ENCODE data around the gene CYP19A1. TPM values are rescaled to one million over a fixed set of nuclear protein-coding genes. Genes with fewer than 3 reads are reported as not detected.

Gene CYP19A1
- total RNA-seq, 2 experiments from 2014 or later = not detected

DNA sequence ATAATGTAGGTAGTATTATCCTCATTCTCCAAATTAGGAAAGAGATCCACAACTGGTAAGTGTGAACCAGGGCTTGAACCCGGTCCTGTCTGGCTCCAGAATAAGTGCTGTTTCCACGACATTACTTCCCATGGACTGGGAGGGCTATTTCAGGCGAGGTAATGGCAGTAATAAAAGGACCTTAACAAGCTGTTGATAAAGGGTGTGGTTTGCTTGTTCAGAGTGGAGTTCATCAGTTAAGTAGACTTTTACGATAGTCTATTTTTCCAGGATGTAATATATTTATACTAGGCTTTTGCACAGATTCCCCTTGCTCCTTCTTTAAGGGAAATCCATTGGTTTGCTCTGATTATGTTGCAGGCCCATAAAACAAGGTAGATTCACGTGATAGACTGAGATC, 155.3 kb downstream of the CYP19A1 start:
- ChIA-PET POLR2A (no interaction called here), CTCF (interaction anchor here (1.1 to 2.0 kb wide), 3 partner anchors 9 to 20 kb away, joined by 4 to 9 read pairs (median 4); no protein-coding TSS in a partner anchor)
- H3K36me3 Mint-ChIP-seq (ENCODE audit: low read depth) = no peaks in the 10 kb centered on the region
- no peaks in the 10 kb centered on the region for H3K9me3 Mint-ChIP-seq
- no peak for DNase-seq
- H3K27me3 Mint-ChIP-seq = peaks cover 6% of the 10 kb centered on the region
- H3K4me3 Mint-ChIP-seq = no peak overlapping the region
- no peak overlapping the region for H3K27ac Mint-ChIP-seq
- H3K4me1 Mint-ChIP-seq = no peaks in the 10 kb centered on the region

- H3K27ac Mint-ChIP-seq = no peak overlapping the region
- H3K4me3 Mint-ChIP-seq = no peak overlapping the region
- no peaks in the 10 kb centered on the region for H3K36me3 Mint-ChIP-seq (ENCODE audit: low read depth)
- ChIA-PET POLR2A (no interaction called here), CTCF (interaction anchor here (1.2 kb wide), 1 partner anchor 11 kb away, joined by 4 read pairs; no protein-coding TSS in a partner anchor)
- H3K27me3 Mint-ChIP-seq = peaks cover 6% of the 10 kb centered on the region
- H3K4me1 Mint-ChIP-seq = no peaks in the 10 kb centered on the region
- DNase-seq = no peak
- H3K9me3 Mint-ChIP-seq = no peaks in the 10 kb centered on the region
Observed at GRCh38 chr15:51181905-51182304, 156.5 kb downstream of the CYP19A1 start.

DNA sequence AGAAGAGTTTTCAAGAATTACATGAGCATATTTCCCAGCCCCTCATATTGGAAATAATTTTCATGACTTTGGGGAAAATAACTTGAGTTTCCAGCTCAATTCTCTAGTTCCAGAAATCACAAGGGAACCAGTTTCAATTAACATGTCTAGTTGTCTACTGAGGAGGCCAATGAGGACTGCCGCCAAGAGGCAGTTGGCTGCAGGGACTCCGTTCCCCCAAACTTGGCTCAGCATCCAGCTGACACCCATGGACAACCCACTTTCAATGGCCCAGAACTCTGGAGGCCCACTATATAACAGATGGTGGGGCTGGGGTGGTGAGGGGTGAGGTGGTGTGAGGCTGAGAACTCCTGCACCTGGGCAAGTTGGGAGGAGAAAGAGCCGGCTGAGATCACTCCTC, 157.2 kb downstream of the CYP19A1 start:
- no peaks in the 10 kb centered on the region for H3K4me1 Mint-ChIP-seq

GRCh38 chr15:51180534-51180933, 157.9 kb downstream of the CYP19A1 start:
- Mint-ChIP-seq H3K27me3 (peaks cover 5% of the 10 kb centered on the region), H3K4me1 (no peaks in the 10 kb centered on the region), H3K36me3 (ENCODE audit: low read depth) (no peaks in the 10 kb centered on the region), H3K27ac (no peak overlapping the region), H3K4me3 (no peak overlapping the region), H3K9me3 (no peaks in the 10 kb centered on the region)
- DNase-seq = no peak
- CTCF ChIA-PET = interaction anchor here (1.2 kb wide), 1 partner anchor 18 kb away, joined by 4 read pairs; no protein-coding TSS in a partner anchor
- POLR2A ChIA-PET = no interaction called here

More for the DNA sequence above, 157.2 kb downstream of the CYP19A1 start:
- no peak overlapping the region for H3K27ac Mint-ChIP-seq
- ChIA-PET POLR2A (no interaction called here), CTCF (no interaction called here)
- H3K9me3 Mint-ChIP-seq = no peaks in the 10 kb centered on the region
- no peak for DNase-seq
- no peaks in the 10 kb centered on the region for H3K36me3 Mint-ChIP-seq (ENCODE audit: low read depth)
- no peak overlapping the region for H3K4me3 Mint-ChIP-seq
- H3K27me3 Mint-ChIP-seq = peaks cover 5% of the 10 kb centered on the region

GRCh38 chr15:51180011-51180410, 158.4 kb downstream of the CYP19A1 start:
- Mint-ChIP-seq H3K36me3 (ENCODE audit: low read depth) (no peaks in the 10 kb centered on the region), H3K4me3 (no peak overlapping the region), H3K9me3 (no peaks in the 10 kb centered on the region), H3K4me1 (no peaks in the 10 kb centered on the region), H3K27ac (no peak overlapping the region), H3K27me3 (peaks cover 5% of the 10 kb centered on the region)
- DNase-seq = no peak
- ChIA-PET CTCF (interaction anchor here (1.2 kb wide), 1 partner anchor 18 kb away, joined by 4 read pairs; no protein-coding TSS in a partner anchor), POLR2A (no interaction called here)

DNA sequence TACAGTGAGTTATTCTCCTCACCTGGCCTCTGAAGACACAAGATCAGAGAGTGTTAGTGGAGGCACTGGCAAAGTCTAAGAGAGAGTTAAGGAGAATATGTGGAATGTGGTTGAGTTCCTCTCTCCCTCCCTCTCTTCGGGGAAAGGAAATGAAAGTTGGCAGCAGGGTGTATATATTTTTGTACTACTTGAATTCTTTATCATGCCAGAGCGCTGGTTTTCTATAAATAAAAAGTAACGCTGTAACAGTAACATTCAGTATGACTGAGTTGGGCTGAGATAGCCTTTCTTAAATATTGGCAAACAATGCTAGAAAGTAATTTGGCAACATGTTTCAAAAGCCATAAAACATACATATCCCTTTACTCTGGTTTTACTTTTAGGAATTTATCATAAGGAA, 166.2 kb downstream of the CYP19A1 start:
- Mint-ChIP-seq H3K9me3 (no peaks in the 10 kb centered on the region), H3K27ac (no peak overlapping the region)
- no peak for DNase-seq

DNA sequence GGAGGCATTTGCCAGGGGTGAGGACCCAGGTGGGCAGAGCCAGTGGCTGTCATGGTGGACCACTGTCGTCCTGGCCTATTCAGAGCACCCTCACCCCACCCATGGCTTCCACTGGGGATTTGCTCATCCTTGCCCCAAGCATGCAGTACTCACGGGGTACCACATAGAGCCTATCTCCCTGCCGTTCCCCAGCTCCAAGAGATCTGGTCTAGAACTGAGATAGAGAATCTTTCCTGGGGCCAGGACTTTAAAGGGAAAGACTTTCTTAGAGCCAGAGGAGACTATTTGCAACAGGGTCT, 166.8 kb downstream of the CYP19A1 start:
- ChIA-PET CTCF (interaction anchor here (1.8 to 2.5 kb wide), 2 partner anchors 10 to 21 kb away, joined by 9 to 11 read pairs; no protein-coding TSS in a partner anchor), POLR2A (no interaction called here)
- H3K36me3 Mint-ChIP-seq (ENCODE audit: low read depth) = no peaks in the 10 kb centered on the region
- H3K9me3 Mint-ChIP-seq = no peaks in the 10 kb centered on the region
- no peak overlapping the region for H3K4me3 Mint-ChIP-seq
- DNase-seq = no peak
- H3K27me3 Mint-ChIP-seq = peaks cover 29% of the 10 kb centered on the region
- H3K27ac Mint-ChIP-seq = no peak overlapping the region
- H3K4me1 Mint-ChIP-seq = no peaks in the 10 kb centered on the region

More for the DNA sequence above, 166.2 kb downstream of the CYP19A1 start:
- Mint-ChIP-seq H3K4me3 (no peak overlapping the region), H3K36me3 (ENCODE audit: low read depth) (no peaks in the 10 kb centered on the region), H3K4me1 (no peaks in the 10 kb centered on the region), H3K27me3 (peaks cover 29% of the 10 kb centered on the region)
- POLR2A ChIA-PET = no interaction called here
- CTCF ChIA-PET = interaction anchor here (1.8 to 2.5 kb wide), 2 partner anchors 10 to 20 kb away, joined by 9 to 11 read pairs; no protein-coding TSS in a partner anchor

- H3K27me3 Mint-ChIP-seq = peaks cover 29% of the 10 kb centered on the region
- DNase-seq = no peak
- no peak overlapping the region for H3K27ac Mint-ChIP-seq
- H3K36me3 Mint-ChIP-seq (ENCODE audit: low read depth) = no peaks in the 10 kb centered on the region
- H3K4me3 Mint-ChIP-seq = no peak overlapping the region
- POLR2A ChIA-PET = no interaction called here
- H3K9me3 Mint-ChIP-seq = no peaks in the 10 kb centered on the region
- CTCF ChIA-PET = interaction anchor here (1.8 to 2.5 kb wide), 2 partner anchors 9 to 21 kb away, joined by 9 to 11 read pairs; no protein-coding TSS in a partner anchor
- H3K4me1 Mint-ChIP-seq = no peaks in the 10 kb centered on the region
Observed at GRCh38 chr15:51170882-51171633, 167.3 kb downstream of the CYP19A1 start.

GRCh38 chr15:51168700-51169099, 169.7 kb downstream of the CYP19A1 start:
- H3K4me1 Mint-ChIP-seq = no peaks in the 10 kb centered on the region
- ChIA-PET POLR2A (no interaction called here), CTCF (no interaction called here)
- no peaks in the 10 kb centered on the region for H3K36me3 Mint-ChIP-seq (ENCODE audit: low read depth)
- peaks cover 36% of the 10 kb centered on the region for H3K27me3 Mint-ChIP-seq
- H3K27ac Mint-ChIP-seq = no peak overlapping the region
- H3K4me3 Mint-ChIP-seq = no peak overlapping the region
- no peaks in the 10 kb centered on the region for H3K9me3 Mint-ChIP-seq
- DNase-seq = no peak

DNA sequence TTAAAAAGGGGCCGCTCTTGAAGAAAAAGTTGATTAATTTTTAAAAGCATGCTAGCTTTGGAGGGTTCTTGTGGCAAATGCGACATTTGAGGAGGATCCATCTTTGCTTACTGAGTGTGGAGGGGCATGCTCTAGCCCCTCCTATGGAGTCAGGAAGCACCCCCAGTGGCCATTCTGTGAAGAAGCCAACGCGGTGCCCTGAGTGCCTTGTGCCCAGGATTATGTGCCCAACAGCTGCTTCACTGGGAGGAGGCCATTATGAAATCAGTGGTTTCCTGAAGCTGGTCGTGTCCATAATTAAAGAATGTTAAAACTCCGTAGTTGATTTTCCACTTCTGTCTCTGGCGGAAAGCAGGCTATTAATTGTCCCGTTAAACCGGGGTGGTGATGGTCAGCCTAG, 174.6 kb downstream of the CYP19A1 start:
- Mint-ChIP-seq H3K36me3 (ENCODE audit: low read depth) (no peaks in the 10 kb centered on the region), H3K27ac (no peak overlapping the region), H3K4me1 (peaks cover 2% of the 10 kb centered on the region), H3K4me3 (no peak overlapping the region), H3K9me3 (no peaks in the 10 kb centered on the region), H3K27me3 (peaks cover 28% of the 10 kb centered on the region)
- CTCF ChIA-PET = interaction anchor here (0.9 to 3.7 kb wide), 21 partner anchors 10 to 334 kb away, joined by 3 to 54 read pairs (median 4); no protein-coding TSS in a partner anchor
- no peak for DNase-seq
- POLR2A ChIA-PET = no interaction called here

DNA sequence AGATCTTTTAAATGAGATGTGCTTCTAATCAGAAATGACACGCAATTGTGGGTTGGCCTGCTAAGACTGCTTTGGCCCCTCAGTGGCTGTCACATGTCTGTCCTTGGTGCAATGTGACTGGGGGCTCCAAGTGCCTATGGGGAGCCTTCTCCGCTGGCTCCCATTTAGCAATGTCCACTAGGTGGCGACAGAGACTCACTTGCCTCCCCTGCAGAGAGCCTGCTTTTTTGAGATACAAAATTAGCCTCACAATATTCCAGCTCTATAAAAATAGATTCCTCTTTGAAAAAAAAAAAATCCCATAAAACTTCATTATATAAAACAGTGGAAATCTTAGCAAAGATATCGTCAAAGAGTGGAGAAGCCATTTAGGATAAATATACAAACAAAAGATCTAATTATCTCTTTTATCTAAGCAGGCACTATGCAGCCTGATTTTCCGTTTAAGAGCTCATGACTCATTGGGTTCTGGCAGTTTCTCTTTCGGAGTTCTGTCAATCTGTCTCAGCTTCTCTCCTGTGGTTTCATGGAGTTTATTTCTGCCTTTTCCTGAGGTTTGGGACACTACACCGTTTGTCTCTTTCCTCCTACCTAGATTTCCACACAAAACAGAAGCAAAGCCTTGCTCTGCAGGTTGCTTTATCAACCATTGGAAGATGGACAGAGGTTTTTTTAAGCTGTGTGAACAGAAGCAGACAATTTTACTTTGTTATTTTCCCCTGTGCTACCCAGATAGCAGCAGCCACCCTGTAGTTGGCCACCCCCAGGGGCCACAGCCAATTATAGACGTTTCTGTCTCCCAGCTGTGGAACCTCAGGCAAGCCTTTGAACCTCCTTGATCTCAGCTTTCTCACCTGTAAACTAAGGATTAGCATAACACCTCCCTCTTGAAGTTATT, 175.3 kb downstream of the CYP19A1 start:
- ChIA-PET POLR2A (no interaction called here), CTCF (interaction anchor here (0.7 to 3.7 kb wide), 35 partner anchors 8 to 340 kb away, joined by 3 to 54 read pairs (median 4); no protein-coding TSS in a partner anchor)
- Mint-ChIP-seq H3K27me3 (peaks cover 21% of the 10 kb centered on the region), H3K27ac (no peak overlapping the region), H3K4me1 (peaks cover 2% of the 10 kb centered on the region), H3K9me3 (no peaks in the 10 kb centered on the region), H3K4me3 (no peak overlapping the region), H3K36me3 (ENCODE audit: low read depth) (no peaks in the 10 kb centered on the region)
- DNase-seq = peak; percentile 61

DNA sequence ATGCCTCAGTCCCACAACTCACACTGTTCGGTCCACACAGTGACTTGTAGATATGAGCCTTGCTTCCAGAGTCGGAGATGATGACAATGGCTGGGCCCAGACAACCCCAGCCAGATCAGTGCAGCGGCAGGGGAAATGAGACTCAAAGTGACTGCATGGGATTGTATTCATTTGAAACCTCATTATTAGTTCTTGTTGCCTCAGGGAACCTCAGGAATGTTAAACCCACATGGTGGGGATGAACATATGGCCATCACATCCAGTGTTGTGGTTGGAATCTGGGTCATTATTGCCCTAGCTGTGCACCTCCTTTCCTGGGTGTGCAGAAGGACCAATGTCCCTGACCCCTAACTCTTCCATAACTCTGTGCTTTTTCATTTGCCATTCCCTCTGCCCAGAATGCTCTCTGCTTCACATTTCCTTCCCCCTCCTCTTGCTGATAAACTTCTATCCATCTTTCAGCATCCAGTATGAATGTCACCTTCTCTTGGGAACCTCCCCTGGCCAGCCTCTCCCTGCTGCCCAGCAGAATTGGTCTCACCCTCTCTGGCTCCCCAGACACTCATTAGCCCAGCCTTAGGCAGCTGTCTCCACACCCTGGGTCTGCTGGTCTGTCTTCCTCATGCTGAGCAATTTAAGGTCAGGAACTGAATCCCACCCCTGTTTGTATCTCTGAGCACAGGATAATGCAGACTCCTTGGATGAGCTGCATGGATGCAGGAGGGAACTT, 176.7 kb downstream of the CYP19A1 start:
- Mint-ChIP-seq H3K27ac (no peak overlapping the region), H3K9me3 (no peaks in the 10 kb centered on the region), H3K4me3 (no peak overlapping the region), H3K36me3 (ENCODE audit: low read depth) (no peaks in the 10 kb centered on the region), H3K27me3 (peaks cover 16% of the 10 kb centered on the region), H3K4me1 (peaks cover 2% of the 10 kb centered on the region)
- CTCF ChIA-PET = interaction anchor here (1.1 to 3.7 kb wide), 11 partner anchors 10 to 336 kb away, joined by 3 to 54 read pairs (median 11); no protein-coding TSS in a partner anchor
- DNase-seq = no peak
- POLR2A ChIA-PET = no interaction called here

Data from activated CD4-positive, alpha-beta memory T cell treated with anti-CD3 and anti-CD28 coated beads, Interleukin-2, amount 10 ng/mL, durations not matched to agents 7 days and 5 days (primary cell).